Uterus (tissue), 4 donors: ENCODE measurements around the gene KRTAP5-5. TPM values are rescaled to one million over a fixed set of nuclear protein-coding genes. Genes with fewer than 3 reads are reported as not detected.
"Not testable (repeated sequence)": the region's sequence is repeated elsewhere in the genome, so short reads cannot be mapped to it uniquely, and the experiment has no call there.

Experiments used
- DNase-seq, 2 donors: peaks; one replicate each; pipeline ENCODE4 v3.0.0-alpha.2; 2019 to 2020
- H3K27ac ChIP-seq, 2 donors: fragments of 200-600 bp; sonication (generic); 1 replicate in 1 of 2; 2 replicates in 1 of 2; pipeline ENCODE4 v1.5.1; 2016 to 2018
- H3K27me3 ChIP-seq, 2 donors: fragments of 200-600 bp; sonication (generic); one replicate each; pipeline ENCODE4 v1.5.1; 2018 to 2019; ENCODE audit warnings: control low read depth in 1 of 2
- H3K36me3 ChIP-seq, 2 donors: fragments of 200-600 bp; sonication (generic); one replicate each; pipeline ENCODE4 v1.5.1; 2019; ENCODE audit warnings: control low read depth in 1 of 2
- H3K4me1 ChIP-seq, 2 donors: fragments of 200-600 bp; sonication (generic); one replicate each; pipeline ENCODE4 v1.5.1; 2018 to 2019; ENCODE audit warnings: control low read depth in 1 of 2
- H3K4me3 ChIP-seq, 2 donors: fragments of 200-600 bp; sonication (generic); 1 replicate in 1 of 2; 2 replicates in 1 of 2; pipeline ENCODE4 v1.5.1; 2018 to 2019; ENCODE audit warnings: mild to moderate bottlenecking in 1 of 2
- H3K9me3 ChIP-seq, 2 donors: fragments of 200-600 bp; sonication (generic); one replicate each; pipeline ENCODE4 v1.5.1; 2019; ENCODE audit warnings: control low read depth in 1 of 2
- POLR2A ChIP-seq, 2 donors: fragments of 450-650 bp; IDR thresholded peaks; one replicate each; pipeline ENCODE4 v1.6.1; 2016; ENCODE audit warnings: antibody characterized with exemption in 2 of 2, mild to moderate bottlenecking in 1 of 2, moderate library complexity in 1 of 2
- intact Hi-C: fragments of 100-400 bp; cut with DNase I; formaldehyde crosslinking; loops from one replicate; pipeline ENCODE4 v1.15.1; 2023; ENCODE audit warnings: low total_unique reads
- total RNA-seq, 4 donors: library from RNA; depleted of rRNA in 3 of 4; stranded (reverse); fragments of >200 nt in 3 of 4; gene quantifications; one replicate each; pipeline versions ENCODE4 v1.1.0 to v1.2.4, GENCODE V29; 2014 to 2023
- TF ChIP-seq, protein P1 (sequence below), 4 experiments: fragments of 200-600 bp in 2 of 4; fragments of 450-650 bp in 2 of 4; sonication (generic) in 2 of 4; IDR thresholded peaks; one replicate each; pipeline ENCODE4 v1.5.1; 2016 to 2019; ENCODE audit warnings: antibody characterized with exemption in 4 of 4, mild to moderate bottlenecking in 2 of 4, moderate library complexity in 1 of 4
- donor health status: DM: yes; HTN: yes; CAD: no.

The KRTAP5-5 gene
- total RNA-seq, 4 donors from 2014 or later: not detected

DNA sequence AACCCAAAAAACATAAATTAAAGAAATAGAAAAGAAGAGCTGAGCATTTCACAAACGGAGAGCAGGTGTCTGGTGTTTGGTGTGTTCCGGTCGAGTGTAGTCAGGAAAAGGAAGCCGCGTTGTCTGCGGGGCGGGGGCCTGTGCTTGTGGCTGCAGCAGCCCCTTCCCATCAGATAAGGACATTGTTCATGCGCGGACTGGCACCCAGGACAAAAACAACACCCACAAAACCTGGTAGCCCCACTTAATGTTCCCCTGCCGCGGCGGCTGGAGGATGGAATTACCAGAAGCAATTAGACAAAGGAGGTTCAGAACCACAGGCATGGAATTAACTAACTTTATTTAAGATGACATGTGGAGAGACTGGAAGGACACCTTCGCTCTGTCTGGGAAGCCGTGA lies 29.9 kb downstream of the KRTAP5-5 start:
- Histone ChIP-seq H3K4me3 (no peak overlapping the region), H3K9me3 (no peaks in the 10 kb centered on the region), H3K27me3 (no peaks in the 10 kb centered on the region), H3K27ac (no peak overlapping the region), H3K4me1 (no peaks in the 10 kb centered on the region), H3K36me3 (no peaks in the 10 kb centered on the region)
- no peak for TF ChIP-seq POLR2A (IDR thresholded peaks at IDR 0.05)
- TF ChIP-seq, protein P1, sequence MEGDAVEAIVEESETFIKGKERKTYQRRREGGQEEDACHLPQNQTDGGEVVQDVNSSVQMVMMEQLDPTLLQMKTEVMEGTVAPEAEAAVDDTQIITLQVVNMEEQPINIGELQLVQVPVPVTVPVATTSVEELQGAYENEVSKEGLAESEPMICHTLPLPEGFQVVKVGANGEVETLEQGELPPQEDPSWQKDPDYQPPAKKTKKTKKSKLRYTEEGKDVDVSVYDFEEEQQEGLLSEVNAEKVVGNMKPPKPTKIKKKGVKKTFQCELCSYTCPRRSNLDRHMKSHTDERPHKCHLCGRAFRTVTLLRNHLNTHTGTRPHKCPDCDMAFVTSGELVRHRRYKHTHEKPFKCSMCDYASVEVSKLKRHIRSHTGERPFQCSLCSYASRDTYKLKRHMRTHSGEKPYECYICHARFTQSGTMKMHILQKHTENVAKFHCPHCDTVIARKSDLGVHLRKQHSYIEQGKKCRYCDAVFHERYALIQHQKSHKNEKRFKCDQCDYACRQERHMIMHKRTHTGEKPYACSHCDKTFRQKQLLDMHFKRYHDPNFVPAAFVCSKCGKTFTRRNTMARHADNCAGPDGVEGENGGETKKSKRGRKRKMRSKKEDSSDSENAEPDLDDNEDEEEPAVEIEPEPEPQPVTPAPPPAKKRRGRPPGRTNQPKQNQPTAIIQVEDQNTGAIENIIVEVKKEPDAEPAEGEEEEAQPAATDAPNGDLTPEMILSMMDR (IDR thresholded peaks at IDR 0.05): no peak
- intact Hi-C loops: no loop called here
- DNase-seq: peak in 1 of 2 donors; percentile 8

DNA sequence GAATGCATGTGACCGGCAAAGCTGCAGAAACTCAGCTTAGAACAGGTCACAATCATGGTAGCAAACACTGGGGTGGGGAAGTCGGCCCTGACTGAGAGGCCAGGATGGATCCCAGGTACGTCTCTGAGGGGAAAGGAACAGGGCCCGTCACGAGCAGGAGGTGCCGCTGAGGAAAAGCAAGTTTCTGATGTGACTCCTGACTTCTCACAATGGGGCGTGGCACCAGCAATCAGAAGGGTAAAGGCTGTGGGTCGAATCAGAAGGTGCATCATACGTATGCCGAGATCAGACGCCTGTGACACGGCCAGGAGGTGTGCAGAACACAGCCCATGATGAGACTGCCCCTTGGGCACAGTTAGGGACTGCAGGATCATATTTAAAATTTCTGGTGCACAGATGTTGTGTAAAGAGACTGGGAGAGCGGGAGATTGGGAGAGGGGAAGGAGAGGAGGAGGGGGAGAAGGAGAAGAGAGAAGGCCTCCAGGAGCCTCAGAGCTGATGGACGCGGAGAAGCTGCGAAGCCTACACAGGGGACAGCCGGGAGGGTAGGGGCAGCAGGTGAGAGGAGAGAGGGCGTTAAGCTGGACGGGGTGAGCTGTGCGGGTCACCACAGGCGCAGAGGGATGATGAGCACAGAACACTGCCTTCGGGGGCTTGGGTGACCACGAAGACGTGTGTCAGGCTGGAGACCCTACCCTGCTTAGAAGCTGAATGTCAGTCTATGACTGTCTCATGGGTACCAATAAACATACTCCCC lies 30.7 kb downstream of the KRTAP5-5 start:
- TF ChIP-seq POLR2A (IDR thresholded peaks at IDR 0.05): no peak
- TF ChIP-seq, protein P1 (IDR thresholded peaks at IDR 0.05): no peak
- no peaks in the 10 kb centered on the region for H3K36me3 ChIP-seq
- no peaks in the 10 kb centered on the region for H3K27me3 ChIP-seq
- no peak overlapping the region for H3K27ac ChIP-seq
- intact Hi-C loops: no loop called here
- H3K4me3 ChIP-seq: no peak overlapping the region
- DNase-seq: peak in 1 of 2 donors; percentile 1
- H3K4me1 ChIP-seq: no peaks in the 10 kb centered on the region
- no peaks in the 10 kb centered on the region for H3K9me3 ChIP-seq

DNA sequence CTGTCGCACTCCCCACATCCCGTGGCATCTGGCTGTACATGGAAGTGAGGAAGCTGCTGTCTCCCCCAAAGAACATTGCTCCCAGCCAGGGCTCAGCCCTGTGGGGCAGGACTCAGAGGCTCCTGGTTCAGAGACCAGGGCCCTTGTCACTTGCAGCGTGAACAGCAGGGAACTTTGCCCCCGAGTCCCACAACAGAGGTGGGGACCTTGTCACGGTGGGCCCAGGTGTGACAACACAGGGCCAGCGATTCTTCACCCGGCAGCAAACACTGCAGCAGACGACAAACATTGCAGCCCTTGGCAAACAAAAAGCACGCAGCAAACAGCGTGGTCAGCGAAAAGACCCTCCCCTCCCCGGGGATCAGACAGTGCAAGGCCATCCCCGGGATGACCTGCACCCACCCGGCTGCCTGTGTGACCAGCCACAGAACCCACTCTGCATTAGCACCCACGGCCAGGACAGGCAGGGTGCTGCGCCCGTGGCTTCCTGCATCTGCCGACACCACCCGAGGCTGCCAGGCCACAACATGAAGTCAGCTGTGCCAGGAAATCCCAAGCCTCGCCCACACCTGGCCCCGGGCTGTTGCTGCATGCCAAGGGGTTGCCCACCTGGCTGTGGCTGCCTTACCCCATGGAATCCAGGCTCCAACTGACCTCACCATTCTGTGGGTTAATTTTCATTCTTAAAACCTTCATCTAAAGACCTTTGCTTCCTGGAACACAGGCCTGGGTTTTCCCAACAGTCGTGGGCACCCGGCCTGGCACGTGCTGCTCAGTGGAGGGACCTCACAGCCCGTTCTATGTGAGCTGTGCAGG lies 32.1 kb downstream of the KRTAP5-5 start:
- H3K9me3 ChIP-seq, H3K4me1 ChIP-seq, H3K36me3 ChIP-seq, H3K27ac ChIP-seq, intact Hi-C loops, H3K4me3 ChIP-seq, H3K27me3 ChIP-seq: not testable (repeated sequence)
- DNase-seq: peak in 1 of 2 donors; percentile 2

DNA sequence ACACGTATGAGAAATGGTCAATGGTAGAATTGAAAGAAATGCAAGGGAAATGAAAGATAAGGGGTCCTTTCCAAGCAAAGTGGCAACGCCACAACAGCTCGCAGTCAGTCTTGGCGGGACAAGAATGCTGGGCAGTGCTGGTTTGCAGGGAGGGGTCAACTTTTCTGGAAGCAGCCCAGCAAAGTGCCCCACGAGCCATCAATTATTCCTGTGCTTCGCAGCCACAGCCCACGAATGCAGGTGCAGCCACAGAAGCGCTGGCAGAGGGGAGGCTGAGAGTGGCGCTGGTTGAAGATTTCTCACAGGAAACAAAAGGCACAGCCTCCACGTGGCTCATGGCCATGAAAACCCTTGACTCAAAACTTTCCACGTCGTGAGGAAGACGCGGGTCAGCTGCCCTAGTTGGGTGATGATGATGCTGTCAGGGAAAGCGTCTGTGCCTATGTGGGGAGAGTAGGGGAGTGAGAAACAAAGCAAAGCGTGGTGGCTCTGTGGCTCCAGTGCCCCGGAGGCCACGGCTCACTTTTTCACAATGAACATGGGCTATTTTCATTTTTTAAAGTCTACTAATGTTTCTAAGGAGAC lies 33.2 kb downstream of the KRTAP5-5 start:
- intact Hi-C loops, H3K36me3 ChIP-seq, H3K9me3 ChIP-seq, H3K4me3 ChIP-seq, H3K4me1 ChIP-seq, H3K27me3 ChIP-seq, H3K27ac ChIP-seq: not testable (repeated sequence)
- DNase-seq: peak in 1 of 2 donors; percentile 1

DNA sequence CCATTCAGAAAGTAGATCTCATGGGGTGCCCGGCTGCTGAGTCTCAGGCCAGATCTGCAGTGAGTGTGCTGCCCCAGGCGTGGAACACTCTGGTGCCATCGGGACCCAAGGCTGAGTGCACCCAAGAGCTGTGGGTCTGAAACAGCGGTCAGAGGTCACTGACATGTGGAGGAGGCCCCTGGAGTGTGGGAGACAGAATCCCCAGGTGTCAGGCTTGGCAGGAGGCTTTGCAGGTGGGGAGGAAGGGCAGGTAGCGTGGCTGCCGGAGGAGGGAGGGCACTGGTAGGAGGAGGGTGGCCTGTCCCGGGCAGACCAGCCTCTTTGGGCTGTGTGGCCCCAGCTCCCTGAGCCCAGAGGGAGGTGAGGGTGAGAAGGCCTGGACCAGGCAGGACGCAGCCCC lies 35.7 kb downstream of the KRTAP5-5 start:
- TF ChIP-seq POLR2A (IDR thresholded peaks at IDR 0.05): no peak
- TF ChIP-seq, protein P1 (IDR thresholded peaks at IDR 0.05): no peak
- no peaks in the 10 kb centered on the region for H3K27me3 ChIP-seq
- H3K4me3 ChIP-seq: no peak overlapping the region
- no peaks in the 10 kb centered on the region for H3K9me3 ChIP-seq
- no peaks in the 10 kb centered on the region for H3K4me1 ChIP-seq
- intact Hi-C loops: no loop called here
- H3K27ac ChIP-seq: no peak overlapping the region
- DNase-seq: no peak
- no peaks in the 10 kb centered on the region for H3K36me3 ChIP-seq
